Measurements from ENCODE around the gene SYTL3.

- TF ChIP-seq CTCF (IDR thresholded peaks at IDR 0.05 in 8 of 11, conservative IDR thresholded peaks at IDR 0.05 in 3 of 11): no peak
- no peak for TF ChIP-seq POLR2A (IDR thresholded peaks at IDR 0.05)
These were observed 12.7 kb downstream of the SYTL3 start for GRCh38 chr6:158662607-158662953.

All from spleen (tissue), 7 donors.